H9 (cell line): ENCODE measurements around the gene KAZN. TPM values are rescaled to one million over a fixed set of nuclear protein-coding genes. Genes with fewer than 3 reads are reported as not detected.

Experiments used
- DNase-seq: peaks from one replicate; pipeline ENCODE4 v3.0.0-alpha.2; 2017
- H2AFZ ChIP-seq: one replicate; pipeline ENCODE4 v1.6.1; 2013; ENCODE audit warnings: mild to moderate bottlenecking, low read length, control low read depth, moderate library complexity
- H2AK5ac ChIP-seq: 2 replicates; pipeline ENCODE4 v1.6.1; 2013; ENCODE audit warnings: low read length, control low read depth, mixed read lengths; ENCODE audit not compliant: insufficient read length
- H2BK120ac ChIP-seq: one replicate; pipeline ENCODE4 v1.6.1; 2013; ENCODE audit warnings: low read depth, mild to moderate bottlenecking, low read length, control low read depth, inconsistent platforms; ENCODE audit not compliant: poor library complexity, severe bottlenecking
- H2BK12ac ChIP-seq: 2 replicates; pipeline ENCODE4 v1.6.1; 2013; ENCODE audit warnings: low read length, control low read depth, mixed read lengths, low read depth; ENCODE audit not compliant: insufficient read length
- H2BK15ac ChIP-seq: 2 replicates; pipeline ENCODE4 v1.6.1; 2013; ENCODE audit warnings: low read depth, low read length, control low read depth
- H2BK20ac ChIP-seq: one replicate; pipeline ENCODE4 v1.6.1; 2013; ENCODE audit warnings: low read depth, mild to moderate bottlenecking, low read length, control low read depth, inconsistent platforms; ENCODE audit not compliant: poor library complexity, severe bottlenecking
- H2BK5ac ChIP-seq: 2 replicates; pipeline ENCODE4 v1.6.1; 2013; ENCODE audit warnings: low read length, control low read depth, mixed read lengths; ENCODE audit not compliant: insufficient read length
- H3K14ac ChIP-seq: 2 replicates; pipeline ENCODE4 v1.6.1; 2013; ENCODE audit warnings: low read length, control low read depth; ENCODE audit not compliant: insufficient read depth
- H3K18ac ChIP-seq: 2 replicates; pipeline ENCODE4 v1.6.1; 2013; ENCODE audit warnings: low read depth, mild to moderate bottlenecking, mixed read lengths, low read length, control low read depth; ENCODE audit not compliant: insufficient read length
- H3K23ac ChIP-seq: 2 replicates; pipeline ENCODE4 v1.6.1; 2013; ENCODE audit warnings: low read length, control low read depth, mixed read lengths, low read depth; ENCODE audit not compliant: insufficient read length
- H3K23me2 ChIP-seq: 2 replicates; pipeline ENCODE4 v1.6.1; 2013; ENCODE audit warnings: low read depth, mild to moderate bottlenecking, mixed read lengths, low read length, control low read depth; ENCODE audit not compliant: insufficient read length, poor library complexity, severe bottlenecking
- H3K27ac ChIP-seq: 2 replicates; pipeline ENCODE4 v1.5.1; 2013; ENCODE audit warnings: low read length, control low read depth, mixed read lengths, low read depth; ENCODE audit not compliant: insufficient read length
- H3K27me3 ChIP-seq: 2 replicates; pipeline ENCODE4 v1.6.1; 2013; ENCODE audit warnings: low read length, control low read depth, inconsistent platforms; ENCODE audit not compliant: insufficient read depth
- H3K4ac ChIP-seq: 2 replicates; pipeline ENCODE4 v1.6.1; 2013; ENCODE audit warnings: low read depth, mild to moderate bottlenecking, control low read depth, inconsistent platforms, low read length, moderate library complexity
- H3K4me1 ChIP-seq: 2 replicates; pipeline ENCODE4 v1.6.1; 2013; ENCODE audit warnings: low read length, control low read depth, inconsistent platforms; ENCODE audit not compliant: insufficient read depth
- H3K4me2 ChIP-seq: 2 replicates; pipeline ENCODE4 v1.6.1; 2013; ENCODE audit warnings: low read length, control low read depth, mixed read lengths; ENCODE audit not compliant: insufficient read length, insufficient read depth
- H3K56ac ChIP-seq: 2 replicates; pipeline ENCODE4 v1.6.1; 2013; ENCODE audit warnings: low read depth, mild to moderate bottlenecking, mixed read lengths, low read length, control low read depth; ENCODE audit not compliant: insufficient read length
- H3K79me1 ChIP-seq: 2 replicates; pipeline ENCODE4 v1.6.1; 2013; ENCODE audit warnings: low read depth, mild to moderate bottlenecking, moderate library complexity, low read length, control low read depth, inconsistent platforms; ENCODE audit not compliant: insufficient read depth, poor library complexity, severe bottlenecking
- H3K79me2 ChIP-seq: 2 replicates; pipeline ENCODE4 v1.6.1; 2013; ENCODE audit warnings: low read length, control low read depth, inconsistent platforms; ENCODE audit not compliant: insufficient read depth
- H3K9ac ChIP-seq: 2 replicates; pipeline ENCODE4 v1.6.1; 2013; ENCODE audit warnings: low read length, control low read depth, mixed read lengths; ENCODE audit not compliant: insufficient read length; ENCODE audit errors: extremely low read depth
- H3K9me3 ChIP-seq: one replicate; pipeline ENCODE4 v1.6.1; 2013; ENCODE audit warnings: low read depth, low read length, inconsistent platforms; ENCODE audit not compliant: control insufficient read depth
- H3T11ph ChIP-seq: one replicate; pipeline ENCODE4 v1.6.1; 2013; ENCODE audit warnings: mild to moderate bottlenecking, low read length, control low read depth, inconsistent platforms
- H4K20me1 ChIP-seq: one replicate; pipeline ENCODE4 v1.6.1; 2013; ENCODE audit not compliant: control insufficient read depth, insufficient read length, insufficient read depth
- H4K5ac ChIP-seq: 2 replicates; pipeline ENCODE4 v1.6.1; 2013; ENCODE audit warnings: low read depth, mild to moderate bottlenecking, mixed read lengths, low read length, control low read depth; ENCODE audit not compliant: insufficient read length
- H4K8ac ChIP-seq: replicated peaks from 2 replicates; pipeline ENCODE4 v1.6.1; 2013; ENCODE audit warnings: low read length, control low read depth, mixed read lengths, low read depth; ENCODE audit not compliant: insufficient read length
- H4K91ac ChIP-seq: 2 replicates; pipeline ENCODE4 v1.6.1; 2013; ENCODE audit warnings: low read depth, mild to moderate bottlenecking, moderate library complexity, mixed read lengths, low read length, control low read depth; ENCODE audit not compliant: insufficient read length
- H3K27ac Mint-ChIP-seq, 3 experiments: 2 replicates in 2 of 3; 3 replicates in 1 of 3; pipeline ENCODE4 v1.8.0; 2020 to 2021; ENCODE audit warnings: mixed read lengths in 3 of 3, mild to moderate bottlenecking in 1 of 3, moderate library complexity in 1 of 3
- H3K27me3 Mint-ChIP-seq: 2 replicates; pipeline ENCODE4 v1.8.0; 2021; ENCODE audit warnings: low read depth, mild to moderate bottlenecking, moderate library complexity, mixed read lengths
- H3K36me3 Mint-ChIP-seq, 3 experiments: 2 replicates in 2 of 3; 3 replicates in 1 of 3; pipeline ENCODE4 v1.8.0; 2020 to 2021; ENCODE audit warnings: low read depth in 3 of 3, mixed read lengths in 3 of 3; ENCODE audit not compliant: insufficient read depth in 1 of 3
- H3K4me1 Mint-ChIP-seq, 2 experiments: 2 replicates each; pipeline ENCODE4 v1.8.0; 2020; ENCODE audit warnings: mixed read lengths in 2 of 2
- H3K4me3 Mint-ChIP-seq, 2 experiments: 2 replicates in 1 of 2; 3 replicates in 1 of 2; pipeline ENCODE4 v1.8.0; 2020 to 2021; ENCODE audit warnings: mild to moderate bottlenecking in 2 of 2, mixed read lengths in 2 of 2, moderate library complexity in 1 of 2
- H3K9me3 Mint-ChIP-seq, 2 experiments: 2 replicates in 1 of 2; 3 replicates in 1 of 2; pipeline ENCODE4 v1.8.0; 2020; ENCODE audit warnings: mild to moderate bottlenecking in 2 of 2, mixed read lengths in 2 of 2, moderate library complexity in 1 of 2
- WGBS: extraction: QIAGEN DNeasy Blood & Tissue Kit; methylation state at CpG from one replicate; pipeline ENCODE4 v1.1.7; 2013; ENCODE audit warnings: missing lambda C conversion rate, low lambda C conversion rate, mixed read lengths; ENCODE audit not compliant: insufficient read length; ENCODE audit errors: extremely low coverage; 5-methylcytosine and 5-hydroxymethylcytosine counted together
- total RNA-seq: library from RNA; stranded (reverse); gene quantifications from 2 replicates; pipeline ENCODE4 v1.2.1, GENCODE V29; 2021
- TF ChIP-seq, protein P1 (sequence below): fragments of 200-600 bp; sonication (generic); conservative IDR thresholded peaks from 3 replicates; pipeline ENCODE4 v1.8.0; 2021; ENCODE audit warnings: antibody characterized with exemption, mild to moderate bottlenecking

The KAZN gene
- total RNA-seq, 1 experiment from 2014 or later = 7.6 TPM

DNA sequence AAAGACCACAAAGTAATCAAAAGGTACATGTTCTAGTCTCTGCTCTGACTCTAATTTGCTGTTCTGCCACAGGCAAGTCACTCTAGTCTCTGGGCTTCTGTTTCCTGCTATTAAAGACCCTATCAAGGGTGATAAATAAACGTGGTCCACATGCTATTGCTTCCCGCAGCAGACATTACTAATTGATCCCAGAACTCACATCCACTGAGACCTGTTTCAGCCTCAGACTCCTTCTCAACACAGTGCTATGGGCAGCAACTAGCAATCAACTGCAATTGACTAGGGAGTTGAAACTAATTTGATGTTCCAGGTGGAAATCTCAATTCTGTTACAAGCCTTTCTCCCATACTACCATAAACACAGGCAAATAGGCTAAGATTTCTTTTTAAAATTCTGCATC is 150.5 kb downstream of the KAZN start:
- no peaks in the 10 kb centered on the region for H3K9me3 ChIP-seq
- H3K9me3 Mint-ChIP-seq = peaks cover 2 to 4% of the 10 kb centered on the region in 2 experiments; a peak in 2 of 5 replicates
- peaks cover 0 to 3% (median 2%) of the 10 kb centered on the region in 3 experiments; a peak in 2 of 7 replicates for H3K36me3 Mint-ChIP-seq
- no peak overlapping the region for H3K18ac ChIP-seq
- no peak overlapping the region for H2BK15ac ChIP-seq
- no peaks in the 10 kb centered on the region for H3K4me1 ChIP-seq
- 0 out of 2 replicates have a peak, but pooled peaks cover 2% of the 10 kb centered on the region for H3K79me2 ChIP-seq
- H4K8ac ChIP-seq = no peak overlapping the region
- H3K14ac ChIP-seq = no peak overlapping the region
- no peak overlapping the region for H2BK5ac ChIP-seq
- H3K4me3 Mint-ChIP-seq = no peak overlapping the region
- no peak overlapping the region for H3K9ac ChIP-seq
- H3K27me3 Mint-ChIP-seq = no peaks in the 10 kb centered on the region
- no peak overlapping the region for H3K27ac Mint-ChIP-seq
- peaks cover 3% of the 10 kb centered on the region for H3K79me1 ChIP-seq
- TF ChIP-seq, protein P1, sequence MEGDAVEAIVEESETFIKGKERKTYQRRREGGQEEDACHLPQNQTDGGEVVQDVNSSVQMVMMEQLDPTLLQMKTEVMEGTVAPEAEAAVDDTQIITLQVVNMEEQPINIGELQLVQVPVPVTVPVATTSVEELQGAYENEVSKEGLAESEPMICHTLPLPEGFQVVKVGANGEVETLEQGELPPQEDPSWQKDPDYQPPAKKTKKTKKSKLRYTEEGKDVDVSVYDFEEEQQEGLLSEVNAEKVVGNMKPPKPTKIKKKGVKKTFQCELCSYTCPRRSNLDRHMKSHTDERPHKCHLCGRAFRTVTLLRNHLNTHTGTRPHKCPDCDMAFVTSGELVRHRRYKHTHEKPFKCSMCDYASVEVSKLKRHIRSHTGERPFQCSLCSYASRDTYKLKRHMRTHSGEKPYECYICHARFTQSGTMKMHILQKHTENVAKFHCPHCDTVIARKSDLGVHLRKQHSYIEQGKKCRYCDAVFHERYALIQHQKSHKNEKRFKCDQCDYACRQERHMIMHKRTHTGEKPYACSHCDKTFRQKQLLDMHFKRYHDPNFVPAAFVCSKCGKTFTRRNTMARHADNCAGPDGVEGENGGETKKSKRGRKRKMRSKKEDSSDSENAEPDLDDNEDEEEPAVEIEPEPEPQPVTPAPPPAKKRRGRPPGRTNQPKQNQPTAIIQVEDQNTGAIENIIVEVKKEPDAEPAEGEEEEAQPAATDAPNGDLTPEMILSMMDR = no peak
- no peak overlapping the region for H3K23ac ChIP-seq
- no peak overlapping the region for H2AFZ ChIP-seq
- no peaks in the 10 kb centered on the region for H3K27me3 ChIP-seq
- no peaks in the 10 kb centered on the region for H4K20me1 ChIP-seq
- H2AK5ac ChIP-seq = no peak overlapping the region
- H3K4me1 Mint-ChIP-seq = peaks cover 9 to 17% of the 10 kb centered on the region in 2 experiments
- H3K4me2 ChIP-seq = no peak overlapping the region
- H2BK12ac ChIP-seq = no peak overlapping the region
- no peak overlapping the region for H3T11ph ChIP-seq
- no peak overlapping the region for H2BK20ac ChIP-seq
- H3K4ac ChIP-seq = no peak overlapping the region
- H2BK120ac ChIP-seq = no peak overlapping the region
- no peak overlapping the region for H4K91ac ChIP-seq
- H3K56ac ChIP-seq = no peak overlapping the region
- no peaks in the 10 kb centered on the region for H3K23me2 ChIP-seq
- no CpG with 5 or more reads among the region's 2 CpGs for WGBS
- H3K27ac ChIP-seq = no peak overlapping the region
- H4K5ac ChIP-seq = no peak overlapping the region
- DNase-seq = no peak
